Activated T-helper 1 cell treated with anti-CD3 and anti-CD28 coated beads, Interleukin-12 subunit alpha, Interleukin-12 subunit beta, Interleukin-2, Interleukin-4 antibody, amounts not matched to agents 30 ng/mL and 10 ng/mL and 1 ng/mL, durations not matched to agents 14 hours and 24 hours and 36 hours (primary cell): ENCODE measurements around the gene FGF22. TPM values are rescaled to one million over a fixed set of nuclear protein-coding genes. Genes with fewer than 3 reads are reported as not detected.
A peak's percentile ranks its signal among the peaks of the same experiment; 100 is the strongest.
"Not testable (repeated sequence)": the region's sequence is repeated elsewhere in the genome, so short reads cannot be mapped to it uniquely, and the experiment has no call there.

ENCODE experiments used
- DNase-seq: peaks from one replicate; pipeline ENCODE4 v3.0.0; 2021; ENCODE audit warnings: low spot score
- H3K27ac Mint-ChIP-seq: one replicate; pipeline ENCODE4 v1.8.0; 2021; ENCODE audit warnings: mild to moderate bottlenecking, mixed read lengths
- H3K27me3 Mint-ChIP-seq: one replicate; pipeline ENCODE4 v1.8.0; 2022; ENCODE audit warnings: mild to moderate bottlenecking, moderate library complexity, mixed read lengths; ENCODE audit not compliant: insufficient read depth
- H3K36me3 Mint-ChIP-seq: one replicate; pipeline ENCODE4 v1.8.0; 2021; ENCODE audit warnings: low read depth, mixed read lengths
- H3K4me1 Mint-ChIP-seq: one replicate; pipeline ENCODE4 v1.8.0; 2021; ENCODE audit warnings: low read depth, mixed read lengths
- H3K4me3 Mint-ChIP-seq: one replicate; pipeline ENCODE4 v1.8.0; 2021; ENCODE audit warnings: mild to moderate bottlenecking, moderate library complexity, mixed read lengths
- H3K9me3 Mint-ChIP-seq: one replicate; pipeline ENCODE4 v1.8.0; 2021; ENCODE audit warnings: mixed read lengths
- intact Hi-C: fragments of 100-400 bp; cut with micrococcal nuclease; formaldehyde crosslinking; loops from one replicate; pipeline ENCODE4 v1.15.1; 2024
- total RNA-seq: library from RNA; stranded (reverse); gene quantifications from 2 replicates; pipeline ENCODE4 v1.2.3, GENCODE V29; 2022

The FGF22 gene
- total RNA-seq, 1 donor from 2014 or later: not detected

DNA sequence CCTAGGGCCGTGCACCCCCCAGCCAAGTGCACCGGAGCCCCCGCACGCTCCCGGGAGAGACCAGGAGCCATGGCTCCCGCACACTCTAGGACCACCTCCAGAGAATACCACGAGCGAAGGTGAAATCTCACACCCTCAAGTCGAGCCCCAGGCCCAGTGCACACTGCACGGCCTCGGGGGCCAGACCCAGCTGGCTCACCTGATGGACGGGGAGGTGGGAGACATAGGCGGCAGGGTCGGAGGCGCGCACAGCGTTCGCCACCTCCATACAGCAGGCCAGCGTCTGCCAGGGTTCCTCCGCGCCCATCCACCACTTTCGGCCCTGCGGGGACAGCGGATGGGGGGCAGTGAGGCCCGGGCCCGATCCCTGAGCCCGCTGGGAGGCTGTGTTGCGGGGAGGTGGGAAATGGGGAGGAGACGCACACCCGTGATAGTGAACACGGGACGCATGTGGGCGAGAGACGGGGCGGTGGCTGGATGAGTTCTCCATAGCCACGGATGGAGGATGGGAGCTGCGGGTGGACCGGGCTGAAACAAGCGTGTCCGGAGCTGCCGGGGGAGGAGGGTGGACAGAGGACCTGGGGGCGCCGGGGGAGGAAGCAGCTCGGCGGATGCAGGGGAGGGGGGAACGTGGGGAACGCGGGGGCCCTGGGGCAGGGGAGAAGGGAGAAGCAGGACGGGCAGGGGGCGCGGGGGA is 19.4 kb upstream of the FGF22 start:
- H3K36me3 Mint-ChIP-seq: peaks cover 15% of the 10 kb centered on the region
- no peaks in the 10 kb centered on the region for H3K9me3 Mint-ChIP-seq
- no peak overlapping the region for H3K4me3 Mint-ChIP-seq
- no peak for DNase-seq
- intact Hi-C loops: no loop called here
- H3K4me1 Mint-ChIP-seq: peaks cover 4% of the 10 kb centered on the region
- no peak overlapping the region for H3K27ac Mint-ChIP-seq
- no peaks in the 10 kb centered on the region for H3K27me3 Mint-ChIP-seq

- intact Hi-C loops, H3K4me1 Mint-ChIP-seq, DNase-seq: not testable (repeated sequence)
Observed at GRCh38 chr19:621191-621590, 18.5 kb upstream of the FGF22 start.

GRCh38 chr19:621819-622218 is 17.9 kb upstream of the FGF22 start:
- H3K27ac Mint-ChIP-seq: no peak overlapping the region
- H3K4me1 Mint-ChIP-seq: no peaks in the 10 kb centered on the region
- no peak for DNase-seq
- intact Hi-C loops: no loop called here
- H3K9me3 Mint-ChIP-seq: no peaks in the 10 kb centered on the region
- H3K4me3 Mint-ChIP-seq: no peak overlapping the region
- peaks cover 15% of the 10 kb centered on the region for H3K36me3 Mint-ChIP-seq
- H3K27me3 Mint-ChIP-seq: no peaks in the 10 kb centered on the region

More at GRCh38 chr19:621191-621590, 18.5 kb upstream of the FGF22 start:
- H3K4me3 Mint-ChIP-seq, H3K27ac Mint-ChIP-seq, H3K9me3 Mint-ChIP-seq, H3K27me3 Mint-ChIP-seq: not testable (repeated sequence)
- peaks cover 14% of the 10 kb centered on the region for H3K36me3 Mint-ChIP-seq

- no peaks in the 10 kb centered on the region for H3K9me3 Mint-ChIP-seq
- intact Hi-C loops: no loop called here
- peaks cover 16% of the 10 kb centered on the region for H3K36me3 Mint-ChIP-seq
- no peaks in the 10 kb centered on the region for H3K4me1 Mint-ChIP-seq
- no peak overlapping the region for H3K27ac Mint-ChIP-seq
- no peak for DNase-seq
- no peaks in the 10 kb centered on the region for H3K27me3 Mint-ChIP-seq
- no peak overlapping the region for H3K4me3 Mint-ChIP-seq
Observed at GRCh38 chr19:622666-623065, 17.0 kb upstream of the FGF22 start.

- Mint-ChIP-seq H3K9me3 (no peaks in the 10 kb centered on the region), H3K4me1 (no peaks in the 10 kb centered on the region), H3K36me3 (peaks cover 16% of the 10 kb centered on the region), H3K27ac (no peak overlapping the region), H3K27me3 (no peaks in the 10 kb centered on the region), H3K4me3 (no peak overlapping the region)
- DNase-seq: no peak
- intact Hi-C loops: no loop called here
Observed at GRCh38 chr19:623175-623916, 16.3 kb upstream of the FGF22 start.

DNA sequence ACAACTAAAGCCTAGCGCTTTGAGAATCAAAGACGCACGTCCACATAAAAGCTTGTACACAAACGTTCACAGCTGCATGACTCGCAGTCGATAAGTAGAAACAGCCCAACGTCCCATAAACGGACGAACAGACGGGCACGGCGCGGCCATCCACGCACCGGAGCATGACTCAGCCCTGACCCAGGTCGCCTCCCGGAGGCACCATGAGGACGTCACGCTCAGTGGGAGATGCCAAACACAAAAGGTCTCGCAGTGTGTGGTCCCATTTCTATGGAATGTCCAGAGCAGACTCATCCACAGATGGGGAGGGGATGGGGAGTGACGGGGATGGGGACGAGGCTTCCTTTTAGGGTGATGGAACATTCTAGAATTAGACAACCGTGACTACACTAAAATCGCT is 15.7 kb upstream of the FGF22 start:
- DNase-seq: no peak
- Mint-ChIP-seq H3K27ac (no peak overlapping the region), H3K4me3 (no peak overlapping the region), H3K9me3 (no peaks in the 10 kb centered on the region), H3K4me1 (no peaks in the 10 kb centered on the region), H3K36me3 (peaks cover 15% of the 10 kb centered on the region), H3K27me3 (no peaks in the 10 kb centered on the region)
- intact Hi-C loops: no loop called here

DNA sequence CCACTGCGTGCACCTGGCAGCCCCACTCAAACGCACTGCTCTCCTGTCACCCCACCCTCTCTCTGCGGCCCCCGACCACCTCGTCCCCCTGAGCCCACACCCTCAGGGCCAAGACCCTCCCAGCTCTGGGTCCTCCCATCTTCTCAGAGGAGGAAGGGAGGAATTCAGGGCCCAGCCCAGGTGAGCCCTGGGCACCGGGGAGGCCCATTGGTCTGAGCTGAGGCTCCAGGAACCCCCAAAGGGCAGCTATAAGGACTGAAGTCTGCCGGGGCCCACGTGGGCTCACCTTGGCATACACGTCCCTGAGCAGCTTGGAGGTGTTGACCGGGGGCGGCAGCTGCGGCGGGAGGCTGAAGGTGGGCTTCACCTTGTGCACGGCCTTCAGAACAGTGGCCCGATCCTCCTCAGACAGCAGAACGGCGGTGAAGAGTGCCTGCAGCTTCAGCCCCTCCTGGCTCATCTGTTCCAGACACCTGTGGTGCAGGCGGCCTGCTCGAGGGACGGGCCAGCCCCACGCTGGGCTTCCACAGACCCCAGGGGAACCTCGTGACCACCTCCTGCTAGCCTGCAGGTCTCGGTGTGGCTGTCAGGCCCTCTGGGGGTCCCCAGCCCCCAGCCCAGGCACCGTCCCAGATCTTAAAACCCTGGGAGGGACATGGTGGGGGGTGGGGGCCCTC is 15.1 kb upstream of the FGF22 start:
- no peak for DNase-seq
- Mint-ChIP-seq H3K36me3 (peaks cover 15% of the 10 kb centered on the region), H3K4me1 (no peaks in the 10 kb centered on the region), H3K4me3 (no peak overlapping the region), H3K27ac (no peak overlapping the region), H3K27me3 (no peaks in the 10 kb centered on the region), H3K9me3 (no peaks in the 10 kb centered on the region)
- intact Hi-C loops: no loop called here

DNA sequence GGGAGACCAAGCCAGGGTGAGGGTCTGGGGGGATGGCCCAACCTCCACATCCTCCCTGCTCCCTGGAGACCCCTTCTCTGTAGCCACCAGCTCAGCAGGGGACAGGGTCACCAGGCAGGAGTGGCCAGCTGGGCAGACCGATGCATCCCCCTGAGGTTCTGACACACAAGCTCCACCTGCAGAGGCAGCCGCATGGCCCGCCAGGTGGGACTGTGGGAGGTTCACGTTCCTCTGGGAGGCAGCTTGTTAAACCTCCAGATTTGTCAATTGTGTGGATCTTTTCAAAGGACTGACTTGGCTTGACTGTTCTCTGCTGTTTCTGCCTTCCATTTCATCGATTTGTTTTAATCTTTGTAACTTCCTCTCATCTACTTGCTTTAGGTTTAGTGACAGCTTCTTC is 14.4 kb upstream of the FGF22 start:
- Mint-ChIP-seq H3K4me3 (no peak overlapping the region), H3K4me1 (peaks cover 2% of the 10 kb centered on the region), H3K9me3 (no peaks in the 10 kb centered on the region), H3K36me3 (peaks cover 20% of the 10 kb centered on the region), H3K27ac (peak overlapping the region; percentile 27), H3K27me3 (no peaks in the 10 kb centered on the region)
- DNase-seq: no peak
- intact Hi-C loops: no loop called here

DNA sequence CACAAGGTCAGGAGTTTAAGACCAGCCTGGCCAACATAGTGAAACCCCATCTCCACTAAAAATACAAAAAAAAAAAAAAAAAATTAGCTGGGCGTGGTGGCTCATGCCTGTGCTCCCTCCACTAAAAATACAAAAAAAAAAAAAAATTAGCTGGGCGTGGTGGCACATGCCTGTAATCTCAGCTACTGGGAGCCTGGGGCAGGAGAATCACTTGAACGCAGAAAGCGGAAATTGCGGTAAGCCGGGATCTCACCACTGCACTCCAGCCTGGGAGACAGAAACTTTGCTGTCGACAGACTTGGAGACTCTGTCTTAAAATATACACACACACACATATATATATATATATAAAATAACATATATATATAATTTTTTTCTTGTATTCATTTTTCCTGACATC is 13.1 kb upstream of the FGF22 start:
- H3K27me3 Mint-ChIP-seq, H3K4me1 Mint-ChIP-seq, H3K27ac Mint-ChIP-seq, H3K9me3 Mint-ChIP-seq, DNase-seq, H3K4me3 Mint-ChIP-seq, intact Hi-C loops: not testable (repeated sequence)
- peaks cover 26% of the 10 kb centered on the region for H3K36me3 Mint-ChIP-seq

GRCh38 chr19:628168-628567 is 11.5 kb upstream of the FGF22 start:
- Mint-ChIP-seq H3K4me1 (peaks cover 6% of the 10 kb centered on the region), H3K9me3 (no peaks in the 10 kb centered on the region), H3K27ac (no peak overlapping the region), H3K27me3 (no peaks in the 10 kb centered on the region), H3K36me3 (peaks cover 26% of the 10 kb centered on the region), H3K4me3 (no peak overlapping the region)
- no peak for DNase-seq
- intact Hi-C loops: no loop called here

DNA sequence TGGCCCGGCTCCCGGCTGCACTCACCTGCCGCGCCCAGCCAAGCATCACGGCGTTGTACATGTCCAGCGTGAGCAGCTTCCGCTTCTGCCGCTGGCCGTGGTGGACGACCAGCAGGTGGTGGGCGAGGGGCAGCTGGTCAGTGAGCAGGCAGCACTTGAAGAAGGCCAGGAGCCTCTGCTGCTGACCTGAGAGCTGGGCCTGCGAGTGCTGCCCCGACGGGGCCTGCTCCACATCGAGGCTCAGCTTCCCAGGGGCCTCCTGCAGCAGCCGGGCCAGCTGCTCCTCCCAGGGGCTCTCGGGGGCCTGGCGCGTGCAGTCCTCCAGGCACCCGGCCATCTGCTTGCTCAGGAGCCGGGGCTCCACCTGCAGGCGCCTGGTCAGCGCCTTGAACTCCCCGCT is 10.2 kb upstream of the FGF22 start:
- H3K4me1 Mint-ChIP-seq, H3K27ac Mint-ChIP-seq, H3K4me3 Mint-ChIP-seq, DNase-seq, H3K9me3 Mint-ChIP-seq, H3K27me3 Mint-ChIP-seq, intact Hi-C loops: not testable (repeated sequence)
- peaks cover 19% of the 10 kb centered on the region for H3K36me3 Mint-ChIP-seq

DNA sequence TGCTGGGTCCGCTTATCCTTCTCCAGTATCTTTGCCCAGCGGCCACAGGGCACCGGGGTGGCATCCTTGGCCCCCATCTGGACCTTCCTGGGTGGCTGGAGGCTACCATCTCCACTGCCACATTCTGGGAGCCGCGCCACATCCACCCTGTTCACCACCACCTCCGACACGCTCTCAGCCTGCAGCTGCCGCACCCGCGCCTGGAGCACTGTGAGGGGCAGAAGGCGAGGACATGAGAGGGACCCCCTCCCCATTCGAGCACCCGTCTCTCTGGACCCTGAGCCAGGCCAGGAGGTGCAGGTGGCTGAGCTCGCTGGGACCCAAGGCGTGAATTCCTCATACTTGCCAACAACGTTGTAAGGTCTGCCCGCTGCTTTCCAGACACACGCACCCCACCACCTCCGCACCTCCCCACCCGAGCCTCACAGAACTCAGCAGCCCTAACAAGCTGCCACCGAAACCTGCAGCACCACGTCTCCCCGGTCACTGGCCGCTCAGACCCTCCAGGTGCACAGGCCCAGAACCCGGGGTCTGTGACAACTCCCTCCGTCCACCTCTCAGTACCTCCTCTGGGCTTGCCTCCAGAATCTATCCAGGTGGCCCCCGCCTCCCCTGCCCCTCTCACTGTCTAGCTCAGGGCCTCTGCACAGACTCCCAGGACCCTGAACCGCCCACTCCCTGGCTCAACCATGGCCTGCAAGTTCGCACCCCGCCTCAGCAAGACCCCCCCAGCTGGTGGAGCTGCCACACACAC is 9.5 kb upstream of the FGF22 start:
- H3K4me3 Mint-ChIP-seq: peak overlapping the region; percentile 11
- intact Hi-C loops: loop anchor here (5.0 kb wide), 1 partner anchor 43 kb away; the partner anchor contains the start of gene HCN2
- H3K9me3 Mint-ChIP-seq: no peaks in the 10 kb centered on the region
- peaks cover 6% of the 10 kb centered on the region for H3K4me1 Mint-ChIP-seq
- DNase-seq: no peak
- no peak overlapping the region for H3K27ac Mint-ChIP-seq
- H3K36me3 Mint-ChIP-seq: peaks cover 19% of the 10 kb centered on the region
- H3K27me3 Mint-ChIP-seq: no peaks in the 10 kb centered on the region
